Measurements from ENCODE around the gene DVL2. TPM values are rescaled to one million over a fixed set of nuclear protein-coding genes. Genes with fewer than 3 reads are reported as not detected.

DVL2 gene
- total and polyA plus RNA-seq, 2 of the 13 experiments (the other 11 are each of a cell fraction or from before 2014, with no cell fraction given): 5.7 to 38.2 TPM

DNA sequence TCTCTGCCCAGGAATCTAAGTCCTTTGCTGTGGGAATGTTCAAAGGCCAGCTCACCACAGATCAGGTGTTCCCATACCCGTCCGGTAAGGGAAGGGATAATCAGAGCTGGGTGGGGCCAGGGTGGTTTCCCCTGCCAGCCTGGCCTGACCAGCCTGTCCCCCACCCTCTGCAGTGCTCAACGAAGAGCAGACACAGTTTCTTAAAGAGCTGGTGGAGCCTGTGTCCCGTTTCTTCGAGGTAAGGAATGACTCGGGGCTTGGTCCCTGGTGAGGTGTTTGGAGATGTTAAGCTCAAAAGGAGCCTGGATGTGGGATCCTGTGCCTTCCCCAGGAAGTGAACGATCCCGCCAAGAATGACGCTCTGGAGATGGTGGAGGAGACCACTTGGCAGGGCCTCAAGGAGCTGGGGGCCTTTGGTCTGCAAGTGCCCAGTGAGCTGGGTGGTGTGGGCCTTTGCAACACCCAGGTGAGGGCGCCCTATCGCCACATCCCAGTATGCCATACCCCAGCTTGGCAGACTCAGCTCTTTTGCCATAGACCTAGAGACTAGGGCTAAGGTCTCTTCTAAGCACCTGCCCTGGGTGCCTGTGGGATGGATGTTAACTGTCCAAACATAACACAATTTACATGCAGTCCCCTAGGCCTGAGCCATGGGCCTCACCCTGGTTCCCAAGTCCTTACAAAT is 13.6 kb downstream of the DVL2 start (continued):
- TF ChIP-seq, protein P1, sequence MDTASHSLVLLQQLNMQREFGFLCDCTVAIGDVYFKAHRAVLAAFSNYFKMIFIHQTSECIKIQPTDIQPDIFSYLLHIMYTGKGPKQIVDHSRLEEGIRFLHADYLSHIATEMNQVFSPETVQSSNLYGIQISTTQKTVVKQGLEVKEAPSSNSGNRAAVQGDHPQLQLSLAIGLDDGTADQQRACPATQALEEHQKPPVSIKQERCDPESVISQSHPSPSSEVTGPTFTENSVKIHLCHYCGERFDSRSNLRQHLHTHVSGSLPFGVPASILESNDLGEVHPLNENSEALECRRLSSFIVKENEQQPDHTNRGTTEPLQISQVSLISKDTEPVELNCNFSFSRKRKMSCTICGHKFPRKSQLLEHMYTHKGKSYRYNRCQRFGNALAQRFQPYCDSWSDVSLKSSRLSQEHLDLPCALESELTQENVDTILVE (CRISPR knock-in tag; IDR thresholded peaks at IDR 0.05): no peak
- TF ChIP-seq ZNF24 (IDR thresholded peaks at IDR 0.05) (no peak), KMT2B (CRISPR knock-in tag; IDR thresholded peaks at IDR 0.05) (0 out of 2 replicates have a peak, but pooled peaks have one; percentile 20), ZNF589 (CRISPR knock-in tag; conservative IDR thresholded peaks at IDR 0.05) (no peak), XRCC5 (optimal IDR thresholded peaks at IDR 0.05; ENCODE audit: low read length) (peak; percentile 29), GPN1 (CRISPR knock-in tag; IDR thresholded peaks at IDR 0.05; ENCODE audit: borderline replicate concordance) (no peak), ZMYM4 (CRISPR knock-in tag; IDR thresholded peaks at IDR 0.05) (no peak; the same call in 1 of the 2 replicates), ZNF468 (CRISPR knock-in tag; IDR thresholded peaks at IDR 0.05) (no peak), MAFK (conservative IDR thresholded peaks at IDR 0.05 in 1 of 2, IDR thresholded peaks at IDR 0.05 in 1 of 2; ENCODE audit: low read length in 2 of 2) (peak; percentile 18 to 51; a peak in 2 of 4 replicates), ZNF607 (CRISPR knock-in tag; IDR thresholded peaks at IDR 0.05; ENCODE audit: borderline replicate concordance) (peak; percentile 53; the same call in 1 of the 2 replicates)
- TF ChIP-seq, protein P2, sequence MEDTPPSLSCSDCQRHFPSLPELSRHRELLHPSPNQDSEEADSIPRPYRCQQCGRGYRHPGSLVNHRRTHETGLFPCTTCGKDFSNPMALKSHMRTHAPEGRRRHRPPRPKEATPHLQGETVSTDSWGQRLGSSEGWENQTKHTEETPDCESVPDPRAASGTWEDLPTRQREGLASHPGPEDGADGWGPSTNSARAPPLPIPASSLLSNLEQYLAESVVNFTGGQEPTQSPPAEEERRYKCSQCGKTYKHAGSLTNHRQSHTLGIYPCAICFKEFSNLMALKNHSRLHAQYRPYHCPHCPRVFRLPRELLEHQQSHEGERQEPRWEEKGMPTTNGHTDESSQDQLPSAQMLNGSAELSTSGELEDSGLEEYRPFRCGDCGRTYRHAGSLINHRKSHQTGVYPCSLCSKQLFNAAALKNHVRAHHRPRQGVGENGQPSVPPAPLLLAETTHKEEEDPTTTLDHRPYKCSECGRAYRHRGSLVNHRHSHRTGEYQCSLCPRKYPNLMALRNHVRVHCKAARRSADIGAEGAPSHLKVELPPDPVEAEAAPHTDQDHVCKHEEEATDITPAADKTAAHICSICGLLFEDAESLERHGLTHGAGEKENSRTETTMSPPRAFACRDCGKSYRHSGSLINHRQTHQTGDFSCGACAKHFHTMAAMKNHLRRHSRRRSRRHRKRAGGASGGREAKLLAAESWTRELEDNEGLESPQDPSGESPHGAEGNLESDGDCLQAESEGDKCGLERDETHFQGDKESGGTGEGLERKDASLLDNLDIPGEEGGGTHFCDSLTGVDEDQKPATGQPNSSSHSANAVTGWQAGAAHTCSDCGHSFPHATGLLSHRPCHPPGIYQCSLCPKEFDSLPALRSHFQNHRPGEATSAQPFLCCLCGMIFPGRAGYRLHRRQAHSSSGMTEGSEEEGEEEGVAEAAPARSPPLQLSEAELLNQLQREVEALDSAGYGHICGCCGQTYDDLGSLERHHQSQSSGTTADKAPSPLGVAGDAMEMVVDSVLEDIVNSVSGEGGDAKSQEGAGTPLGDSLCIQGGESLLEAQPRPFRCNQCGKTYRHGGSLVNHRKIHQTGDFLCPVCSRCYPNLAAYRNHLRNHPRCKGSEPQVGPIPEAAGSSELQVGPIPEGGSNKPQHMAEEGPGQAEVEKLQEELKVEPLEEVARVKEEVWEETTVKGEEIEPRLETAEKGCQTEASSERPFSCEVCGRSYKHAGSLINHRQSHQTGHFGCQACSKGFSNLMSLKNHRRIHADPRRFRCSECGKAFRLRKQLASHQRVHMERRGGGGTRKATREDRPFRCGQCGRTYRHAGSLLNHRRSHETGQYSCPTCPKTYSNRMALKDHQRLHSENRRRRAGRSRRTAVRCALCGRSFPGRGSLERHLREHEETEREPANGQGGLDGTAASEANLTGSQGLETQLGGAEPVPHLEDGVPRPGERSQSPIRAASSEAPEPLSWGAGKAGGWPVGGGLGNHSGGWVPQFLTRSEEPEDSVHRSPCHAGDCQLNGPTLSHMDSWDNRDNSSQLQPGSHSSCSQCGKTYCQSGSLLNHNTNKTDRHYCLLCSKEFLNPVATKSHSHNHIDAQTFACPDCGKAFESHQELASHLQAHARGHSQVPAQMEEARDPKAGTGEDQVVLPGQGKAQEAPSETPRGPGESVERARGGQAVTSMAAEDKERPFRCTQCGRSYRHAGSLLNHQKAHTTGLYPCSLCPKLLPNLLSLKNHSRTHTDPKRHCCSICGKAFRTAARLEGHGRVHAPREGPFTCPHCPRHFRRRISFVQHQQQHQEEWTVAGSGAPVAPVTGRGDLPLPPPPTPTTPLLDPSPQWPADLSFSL (CRISPR knock-in tag; IDR thresholded peaks at IDR 0.05): no peak
- TF ChIP-seq, protein P3, sequence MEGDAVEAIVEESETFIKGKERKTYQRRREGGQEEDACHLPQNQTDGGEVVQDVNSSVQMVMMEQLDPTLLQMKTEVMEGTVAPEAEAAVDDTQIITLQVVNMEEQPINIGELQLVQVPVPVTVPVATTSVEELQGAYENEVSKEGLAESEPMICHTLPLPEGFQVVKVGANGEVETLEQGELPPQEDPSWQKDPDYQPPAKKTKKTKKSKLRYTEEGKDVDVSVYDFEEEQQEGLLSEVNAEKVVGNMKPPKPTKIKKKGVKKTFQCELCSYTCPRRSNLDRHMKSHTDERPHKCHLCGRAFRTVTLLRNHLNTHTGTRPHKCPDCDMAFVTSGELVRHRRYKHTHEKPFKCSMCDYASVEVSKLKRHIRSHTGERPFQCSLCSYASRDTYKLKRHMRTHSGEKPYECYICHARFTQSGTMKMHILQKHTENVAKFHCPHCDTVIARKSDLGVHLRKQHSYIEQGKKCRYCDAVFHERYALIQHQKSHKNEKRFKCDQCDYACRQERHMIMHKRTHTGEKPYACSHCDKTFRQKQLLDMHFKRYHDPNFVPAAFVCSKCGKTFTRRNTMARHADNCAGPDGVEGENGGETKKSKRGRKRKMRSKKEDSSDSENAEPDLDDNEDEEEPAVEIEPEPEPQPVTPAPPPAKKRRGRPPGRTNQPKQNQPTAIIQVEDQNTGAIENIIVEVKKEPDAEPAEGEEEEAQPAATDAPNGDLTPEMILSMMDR (CRISPR knock-in tag; IDR thresholded peaks at IDR 0.05): peak; percentile 76
- TF ChIP-seq, protein P4, sequence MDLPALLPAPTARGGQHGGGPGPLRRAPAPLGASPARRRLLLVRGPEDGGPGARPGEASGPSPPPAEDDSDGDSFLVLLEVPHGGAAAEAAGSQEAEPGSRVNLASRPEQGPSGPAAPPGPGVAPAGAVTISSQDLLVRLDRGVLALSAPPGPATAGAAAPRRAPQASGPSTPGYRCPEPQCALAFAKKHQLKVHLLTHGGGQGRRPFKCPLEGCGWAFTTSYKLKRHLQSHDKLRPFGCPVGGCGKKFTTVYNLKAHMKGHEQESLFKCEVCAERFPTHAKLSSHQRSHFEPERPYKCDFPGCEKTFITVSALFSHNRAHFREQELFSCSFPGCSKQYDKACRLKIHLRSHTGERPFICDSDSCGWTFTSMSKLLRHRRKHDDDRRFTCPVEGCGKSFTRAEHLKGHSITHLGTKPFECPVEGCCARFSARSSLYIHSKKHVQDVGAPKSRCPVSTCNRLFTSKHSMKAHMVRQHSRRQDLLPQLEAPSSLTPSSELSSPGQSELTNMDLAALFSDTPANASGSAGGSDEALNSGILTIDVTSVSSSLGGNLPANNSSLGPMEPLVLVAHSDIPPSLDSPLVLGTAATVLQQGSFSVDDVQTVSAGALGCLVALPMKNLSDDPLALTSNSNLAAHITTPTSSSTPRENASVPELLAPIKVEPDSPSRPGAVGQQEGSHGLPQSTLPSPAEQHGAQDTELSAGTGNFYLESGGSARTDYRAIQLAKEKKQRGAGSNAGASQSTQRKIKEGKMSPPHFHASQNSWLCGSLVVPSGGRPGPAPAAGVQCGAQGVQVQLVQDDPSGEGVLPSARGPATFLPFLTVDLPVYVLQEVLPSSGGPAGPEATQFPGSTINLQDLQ (CRISPR knock-in tag; IDR thresholded peaks at IDR 0.05): no peak
- TF ChIP-seq, protein P5, sequence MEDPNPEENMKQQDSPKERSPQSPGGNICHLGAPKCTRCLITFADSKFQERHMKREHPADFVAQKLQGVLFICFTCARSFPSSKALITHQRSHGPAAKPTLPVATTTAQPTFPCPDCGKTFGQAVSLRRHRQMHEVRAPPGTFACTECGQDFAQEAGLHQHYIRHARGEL (CRISPR knock-in tag; IDR thresholded peaks at IDR 0.05): no peak

Data from HepG2 (cell line).